T follicular helper cell (primary cell): Measurements from ENCODE around the gene RFXAP.

Experiments
- DNase-seq: peaks from one replicate; pipeline ENCODE4 v3.0.0-alpha.2; 2020; ENCODE audit warnings: low read depth

Gene RFXAP

GRCh38 chr13:36817996-36818803 lies 822 bp upstream of the RFXAP start:
- no peak for DNase-seq

GRCh38 chr13:36819739-36820090 lies 693 bp downstream of the RFXAP start:
- no peak for DNase-seq

GRCh38 chr13:36820222-36820621 lies 1.2 kb downstream of the RFXAP start:
- DNase-seq, result no peak

GRCh38 chr13:36822785-36823184 lies 3.8 kb downstream of the RFXAP start:
- no peak for DNase-seq

- DNase-seq, result no peak
These were observed 10.7 kb downstream of the RFXAP start for GRCh38 chr13:36829753-36830152.

- DNase-seq, result no peak
These were observed 12.3 kb downstream of the RFXAP start for GRCh38 chr13:36831291-36831690.

GRCh38 chr13:36834299-36834698 lies 15.3 kb downstream of the RFXAP start:
- no peak for DNase-seq

GRCh38 chr13:36837354-36838092 lies 18.5 kb downstream of the RFXAP start:
- no peak for DNase-seq

- DNase-seq, result no peak
These were observed 20.3 kb downstream of the RFXAP start for GRCh38 chr13:36839281-36839680.

GRCh38 chr13:36839981-36840380 lies 21.0 kb downstream of the RFXAP start:
- DNase-seq, result no peak

- DNase-seq, result no peak
These were observed 21.8 kb downstream of the RFXAP start for GRCh38 chr13:36840718-36841250.

GRCh38 chr13:36841391-36841790 lies 22.4 kb downstream of the RFXAP start:
- no peak for DNase-seq

- DNase-seq, result no peak
These were observed 28.6 kb downstream of the RFXAP start for GRCh38 chr13:36847606-36848005.

- no peak for DNase-seq
These were observed 29.4 kb downstream of the RFXAP start for GRCh38 chr13:36848199-36848982.

- DNase-seq, result no peak
These were observed 31.9 kb downstream of the RFXAP start for GRCh38 chr13:36850790-36851438.

GRCh38 chr13:36857253-36857652 lies 38.2 kb downstream of the RFXAP start:
- DNase-seq, result no peak

GRCh38 chr13:36858290-36858689 lies 39.3 kb downstream of the RFXAP start:
- DNase-seq, result no peak

- no peak for DNase-seq
These were observed 40.2 kb downstream of the RFXAP start for GRCh38 chr13:36859259-36859658.

- no peak for DNase-seq
These were observed 43.1 kb downstream of the RFXAP start for GRCh38 chr13:36862002-36862685.

GRCh38 chr13:36862722-36863121 lies 43.7 kb downstream of the RFXAP start:
- DNase-seq, result no peak

GRCh38 chr13:36865265-36865664 lies 46.2 kb downstream of the RFXAP start:
- DNase-seq, result no peak
